DMS153 treated with DMSO at 0.1 percent for 48 hours (cell line): ENCODE measurements around the gene PDE6B.
A peak's percentile ranks its signal among the peaks of the same experiment; 100 is the strongest.
"Not testable (repeated sequence)": the region's sequence is repeated elsewhere in the genome, so short reads cannot be mapped to it uniquely, and the experiment has no call there.

Experiments
- DNase-seq: peaks from one replicate; lab custom pipeline; 2025; ENCODE audit not compliant: unreplicated experiment; lab: John Stamatoyannopoulos, UW

PDE6B gene

GRCh38 chr4:682490-683172 is 57.3 kb downstream of the PDE6B start:
- peak; percentile 6 for DNase-seq

GRCh38 chr4:683247-683897 is 58.0 kb downstream of the PDE6B start:
- no peak for DNase-seq

GRCh38 chr4:683982-684622 is 58.7 kb downstream of the PDE6B start:
- DNase-seq, result no peak

- no peak for DNase-seq
These were observed 59.4 kb downstream of the PDE6B start for GRCh38 chr4:684623-685327.

GRCh38 chr4:685679-686412 is 60.5 kb downstream of the PDE6B start:
- no peak for DNase-seq

- no peak for DNase-seq
These were observed 61.2 kb downstream of the PDE6B start for GRCh38 chr4:686413-687040.

- no peak for DNase-seq
These were observed 61.9 kb downstream of the PDE6B start for GRCh38 chr4:687048-687970.

GRCh38 chr4:687971-688853 is 62.8 kb downstream of the PDE6B start:
- DNase-seq, result no peak

GRCh38 chr4:688854-689681 is 63.7 kb downstream of the PDE6B start, which contains the start of gene SLC49A3:
SLC49A3 (minus strand) TSS chr4:689151; CDS start chr4:689127, 24 bp downstream.
- DNase-seq, result no peak

GRCh38 chr4:689723-690122 is 64.3 kb downstream of the PDE6B start:
- no peak for DNase-seq

- DNase-seq, result no peak
These were observed 67.6 kb downstream of the PDE6B start for GRCh38 chr4:692771-693554.

- not testable (repeated sequence) for DNase-seq
These were observed 69.1 kb downstream of the PDE6B start for GRCh38 chr4:694341-694940.

GRCh38 chr4:699816-700580 is 74.6 kb downstream of the PDE6B start:
- no peak for DNase-seq

GRCh38 chr4:700587-701264 is 75.4 kb downstream of the PDE6B start:
- no peak for DNase-seq

- no peak for DNase-seq
These were observed 77.3 kb downstream of the PDE6B start for GRCh38 chr4:702618-703048.
